ENCODE results near the gene ZNF559.
"Not testable (repeated sequence)": the region's sequence is repeated elsewhere in the genome, so short reads cannot be mapped to it uniquely, and the experiment has no call there.

ZNF559 gene

DNA sequence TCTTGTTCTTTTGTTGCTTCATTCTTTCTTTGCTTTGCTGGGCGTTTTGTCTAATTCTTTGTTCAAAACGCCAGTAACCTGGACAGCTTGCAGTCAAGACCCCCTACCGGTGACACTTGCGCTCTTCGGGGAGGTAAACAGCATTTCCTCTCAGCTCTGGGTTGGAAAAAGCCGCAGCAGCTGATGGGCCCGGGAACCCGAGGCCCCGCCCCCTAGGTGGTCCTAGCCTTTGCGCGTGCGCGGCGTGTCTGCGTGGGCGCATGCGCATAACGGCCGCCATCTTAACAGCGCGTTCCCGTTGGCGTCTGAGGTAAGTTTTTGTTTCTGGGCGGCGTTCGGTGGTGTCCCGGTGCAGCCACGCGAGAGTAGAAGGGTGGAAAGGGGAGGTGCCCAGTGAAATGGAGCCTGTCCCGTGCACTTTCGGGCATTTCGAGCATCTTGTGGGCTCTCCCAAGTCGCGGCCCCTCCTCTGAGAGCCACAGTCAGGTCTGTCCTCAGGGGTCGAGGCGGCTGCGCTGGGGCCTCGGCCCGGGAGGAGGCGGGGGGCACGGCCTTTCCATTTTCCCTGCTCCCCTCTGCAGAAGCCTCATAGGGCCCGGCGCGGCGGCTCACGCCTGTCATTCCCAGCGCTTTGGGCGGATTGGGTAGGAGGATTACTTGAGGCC is at the start of gene ZNF559:
Gene ZNF559, plus strand, starts transcription at position 261 of the 665 bp plus-strand sequence. CDS start 14,371 bp downstream, outside the sequence.
- peak; percentile 87 to 95 (median 92) for DNase-seq (ENCODE audit: low read depth in 4 of 4, low spot score in 1 of 4)

DNA sequence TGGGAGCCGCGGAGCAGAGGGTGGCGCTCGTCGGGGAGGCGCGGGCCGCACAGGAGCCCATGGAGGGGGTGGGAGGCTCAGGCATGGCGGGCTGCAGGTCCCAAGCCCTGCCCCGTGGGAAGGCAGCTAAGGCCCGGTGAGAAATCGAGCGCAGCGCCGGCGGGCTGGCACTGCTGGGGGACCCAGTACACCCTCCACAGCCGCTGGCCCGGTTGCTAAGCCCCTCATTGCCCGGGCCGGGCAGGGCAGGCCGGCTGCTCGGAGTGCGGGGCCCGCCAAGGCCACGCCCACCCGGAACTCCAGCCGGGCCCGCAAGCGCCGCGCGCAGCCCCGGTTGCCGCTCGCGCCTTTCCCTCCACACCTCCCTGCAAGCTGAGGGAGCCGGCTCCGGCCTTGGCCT is 40.5 kb upstream of the ZNF559 start:
- DNase-seq (ENCODE audit: low read depth in 4 of 4, low spot score in 1 of 4) = not testable (repeated sequence)

DNA sequence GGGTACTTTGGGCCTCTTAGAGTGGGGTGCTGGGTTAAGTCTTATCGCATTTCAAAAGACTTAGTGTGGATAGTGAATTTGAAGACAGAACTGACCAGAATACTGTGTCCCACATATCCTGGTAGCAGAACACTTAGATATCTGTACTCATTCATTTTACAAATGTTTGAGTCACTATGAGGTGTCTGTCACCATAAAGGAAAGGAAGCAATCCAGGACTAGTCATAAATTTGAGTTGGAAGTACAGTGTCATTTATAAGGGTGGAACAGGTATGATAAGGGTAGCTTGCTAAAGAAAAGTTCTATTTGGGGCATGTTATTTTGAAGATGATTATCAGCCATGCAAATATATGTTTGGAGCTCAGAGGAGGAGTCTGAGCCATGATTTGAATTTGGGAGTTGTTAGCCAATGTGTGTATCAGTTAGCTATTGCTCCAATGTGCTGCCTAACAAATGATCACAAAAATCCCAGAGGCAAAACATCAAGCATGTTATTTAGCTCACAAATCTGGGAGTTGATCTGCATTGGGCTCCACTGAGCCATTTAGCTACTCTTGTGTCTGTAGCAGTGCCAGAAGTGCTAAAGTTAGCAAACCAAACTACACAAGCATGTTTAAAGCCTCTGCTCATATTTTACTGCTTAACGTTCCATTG is 34.6 kb upstream of the ZNF559 start:
- no peak for DNase-seq (ENCODE audit: low read depth in 4 of 4, low spot score in 1 of 4)

DNA sequence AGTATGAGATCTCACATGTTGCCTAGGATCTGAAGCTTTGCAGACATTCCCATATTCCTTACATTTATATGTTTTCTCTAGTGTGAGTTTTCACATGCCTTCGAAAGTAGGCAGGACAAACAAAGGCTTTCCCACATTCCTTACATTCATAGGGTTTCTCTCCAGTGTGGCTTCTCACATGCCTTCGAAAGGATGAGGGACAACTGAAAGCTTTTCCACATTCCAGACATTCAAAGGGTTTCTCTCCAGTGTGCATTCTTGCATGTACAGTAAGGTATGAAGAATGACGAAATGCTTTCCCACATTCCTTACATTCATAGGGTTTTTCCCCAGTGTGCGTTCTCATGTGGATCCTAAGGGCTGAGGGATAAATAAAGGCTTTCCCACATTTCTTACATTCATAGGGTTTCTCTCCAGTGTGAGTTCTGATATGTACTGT is 28.5 kb upstream of the ZNF559 start:
- DNase-seq (ENCODE audit: low read depth in 4 of 4, low spot score in 1 of 4) = no peak

DNA sequence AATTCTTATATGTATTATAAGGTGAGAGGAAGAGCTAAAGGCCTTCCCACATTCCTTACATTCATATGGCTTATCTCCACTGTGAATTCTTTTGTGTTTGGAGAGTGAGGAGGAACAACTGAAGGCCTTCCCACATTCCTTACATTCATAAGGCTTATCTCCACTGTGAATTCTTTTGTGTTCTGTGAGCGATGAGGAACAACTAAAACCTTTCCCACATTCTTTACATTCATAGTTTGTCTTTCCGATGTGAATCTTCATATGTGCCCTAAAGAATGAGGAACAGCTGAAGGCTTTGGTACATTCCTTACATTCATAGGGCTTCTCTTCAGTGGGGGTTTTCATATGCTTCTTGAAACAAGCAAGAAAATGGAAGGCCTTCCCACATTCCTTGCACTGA is 27.6 kb upstream of the ZNF559 start:
- no peak for DNase-seq (ENCODE audit: low read depth in 4 of 4, low spot score in 1 of 4)

DNA sequence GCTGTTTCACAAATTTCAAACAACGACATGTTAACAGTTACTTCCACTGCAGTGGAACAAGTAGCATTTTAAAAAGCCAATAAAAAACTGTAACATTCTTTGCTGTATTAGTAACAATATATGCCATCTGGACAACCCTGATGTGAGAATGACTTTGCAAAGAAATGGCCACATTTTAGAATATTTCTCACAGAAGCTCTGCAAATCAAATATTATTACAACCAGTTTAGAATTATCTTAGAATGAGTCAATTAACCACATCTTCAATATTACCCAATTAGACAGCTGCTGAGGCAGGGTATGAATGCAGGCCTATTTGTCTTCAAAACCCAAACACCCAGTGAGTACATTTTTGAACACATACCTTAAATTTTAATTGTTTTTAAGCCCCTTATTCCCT is 17.5 kb upstream of the ZNF559 start:
- DNase-seq (ENCODE audit: low read depth in 4 of 4, low spot score in 1 of 4) = no peak

DNA sequence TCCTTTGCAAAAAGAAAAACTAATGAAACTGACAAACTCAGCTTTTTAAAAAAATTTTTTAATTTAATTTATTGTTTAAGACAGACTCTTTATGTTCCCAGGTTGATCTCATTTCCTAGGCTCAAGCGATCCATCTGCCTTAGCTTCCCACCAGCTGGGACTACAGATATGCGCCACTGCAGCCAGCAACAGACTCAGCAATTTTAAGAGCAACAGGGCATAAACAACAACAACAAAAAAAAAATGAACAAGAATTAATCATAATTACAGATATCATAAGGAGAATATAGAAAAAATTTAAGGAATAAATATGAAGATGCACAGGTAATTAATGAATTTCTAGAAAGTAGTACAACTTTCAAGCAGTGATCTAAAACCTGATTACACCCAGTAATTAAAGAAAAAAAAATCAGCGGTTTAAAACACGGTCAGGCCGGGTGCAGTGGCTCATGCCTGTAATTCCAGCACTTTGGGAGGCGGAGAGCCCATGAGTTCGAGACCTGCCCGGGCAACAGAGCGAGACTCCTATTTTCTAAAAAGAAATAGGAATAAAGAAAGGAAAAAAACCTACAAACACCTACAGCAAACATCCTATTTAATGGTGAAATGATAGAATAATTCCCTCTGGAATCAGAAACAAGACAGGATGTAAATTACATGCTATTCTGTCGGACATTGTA is 15.7 kb upstream of the ZNF559 start:
- DNase-seq (ENCODE audit: low read depth in 4 of 4, low spot score in 1 of 4) = no peak

DNA sequence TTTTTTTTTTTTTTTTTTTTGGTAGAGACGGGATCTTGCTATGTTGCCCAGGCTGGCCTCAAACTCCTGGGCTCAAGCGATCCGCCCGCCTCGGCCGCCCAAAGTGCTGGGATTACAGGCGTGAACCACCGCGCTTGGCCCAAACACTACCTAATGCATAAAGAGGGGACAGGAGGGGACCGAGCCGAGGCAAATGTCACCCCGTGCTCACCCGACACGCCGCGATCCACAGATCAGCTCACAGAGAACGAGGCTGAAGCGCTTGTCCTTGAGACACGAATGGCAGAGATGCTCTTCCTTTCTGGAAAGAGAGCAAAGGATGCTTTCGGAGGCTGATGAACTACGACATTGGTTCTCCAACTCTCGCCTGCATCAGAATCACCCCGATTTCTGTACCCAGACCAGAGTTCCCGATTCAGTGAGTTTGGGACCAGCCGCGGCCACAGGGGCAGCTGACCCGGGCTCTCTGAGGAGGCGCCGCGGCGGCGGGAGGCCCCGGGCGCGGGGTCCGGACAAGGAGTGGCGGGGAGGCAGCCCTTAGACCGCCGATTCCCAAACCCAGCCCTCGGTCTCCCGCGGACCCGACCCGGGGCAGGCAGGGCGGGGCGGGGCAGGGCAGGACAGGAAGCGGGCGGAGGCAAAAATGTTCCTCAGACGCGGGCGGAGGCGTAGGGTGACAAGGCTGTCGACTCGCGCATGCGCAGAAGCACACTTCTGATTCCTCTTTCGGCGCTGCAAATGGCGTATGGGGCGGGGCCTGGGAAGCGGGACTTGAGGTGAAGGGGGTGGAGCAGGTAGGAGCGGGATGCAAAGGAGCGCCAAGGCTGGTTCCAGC is 14.6 kb upstream of the ZNF559 start, which contains the start of gene ZNF699:
Gene ZNF699, minus strand, starts transcription at position 700 of the 835 bp plus-strand sequence. CDS start 4,719 bp downstream, outside the sequence.
- peak; percentile 96 to 98 (median 98) for DNase-seq (ENCODE audit: low read depth in 4 of 4, low spot score in 1 of 4)

DNA sequence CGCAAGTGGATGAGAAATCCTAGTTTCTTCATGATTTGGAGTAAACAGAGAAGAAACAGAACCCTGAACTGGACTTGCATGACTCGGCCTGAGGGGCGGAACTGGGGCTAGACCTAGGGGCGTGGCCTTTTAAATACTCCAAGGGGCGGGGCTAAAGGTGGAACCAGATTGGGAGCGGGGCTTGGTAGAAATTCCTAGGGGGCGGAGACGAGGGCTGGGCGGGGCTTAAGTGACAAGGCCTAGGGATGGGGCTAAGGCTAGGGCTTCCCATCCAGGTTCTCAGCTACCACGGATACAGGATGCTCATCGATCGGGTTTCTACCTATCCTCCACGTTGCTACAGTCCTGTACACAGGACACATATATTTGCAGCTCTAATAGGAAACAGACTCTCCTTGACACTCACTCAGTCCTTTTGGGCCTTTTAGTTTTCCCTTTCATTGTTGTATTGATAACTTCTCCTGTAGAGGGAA is 14.0 kb upstream of the ZNF559 start:
- peak; percentile 72 to 79 (median 78) for DNase-seq (ENCODE audit: low read depth in 4 of 4, low spot score in 1 of 4)

DNA sequence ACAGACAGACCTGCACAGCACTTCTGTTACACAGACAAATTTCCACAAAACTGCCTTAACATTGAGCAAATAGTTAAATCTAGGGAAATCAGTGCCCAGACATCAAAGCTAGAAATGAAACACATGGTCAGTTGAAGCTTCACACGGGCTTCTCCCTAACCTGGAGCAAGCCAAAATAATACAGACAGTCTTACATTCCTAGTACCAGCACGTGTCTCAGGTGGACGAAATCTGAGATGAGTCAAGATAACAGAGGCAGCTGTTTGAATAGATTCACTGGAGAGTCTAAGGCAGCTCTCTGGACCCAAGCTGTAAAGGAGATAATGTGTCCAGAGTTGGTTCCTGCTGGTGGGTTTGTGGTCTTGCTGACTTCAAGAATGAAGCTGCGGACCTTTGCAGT is 10.2 kb upstream of the ZNF559 start:
- no peak for DNase-seq (ENCODE audit: low read depth in 4 of 4, low spot score in 1 of 4)

DNA sequence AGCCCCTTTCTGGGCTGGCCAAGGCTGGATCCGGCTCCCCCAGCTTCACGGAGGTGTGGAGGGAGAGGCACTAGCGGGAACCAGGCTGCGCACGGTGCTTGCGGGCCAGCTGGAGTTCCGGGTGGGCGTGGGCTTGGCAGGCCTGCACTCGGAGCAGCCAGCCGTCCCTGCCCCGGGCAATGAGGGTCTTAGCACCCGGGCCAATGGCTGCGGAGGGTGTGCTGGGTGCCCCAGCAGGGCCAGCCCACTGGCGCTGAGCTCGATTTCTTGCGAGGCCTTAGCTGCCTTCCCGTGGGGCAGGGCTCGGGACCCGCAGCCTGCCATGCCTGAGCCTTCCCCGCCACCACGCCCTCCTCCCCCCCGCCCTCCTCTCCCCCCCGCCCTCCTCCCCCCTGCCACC is 2.6 kb upstream of the ZNF559 start:
- DNase-seq (ENCODE audit: low read depth in 4 of 4, low spot score in 1 of 4) = no peak

DNA sequence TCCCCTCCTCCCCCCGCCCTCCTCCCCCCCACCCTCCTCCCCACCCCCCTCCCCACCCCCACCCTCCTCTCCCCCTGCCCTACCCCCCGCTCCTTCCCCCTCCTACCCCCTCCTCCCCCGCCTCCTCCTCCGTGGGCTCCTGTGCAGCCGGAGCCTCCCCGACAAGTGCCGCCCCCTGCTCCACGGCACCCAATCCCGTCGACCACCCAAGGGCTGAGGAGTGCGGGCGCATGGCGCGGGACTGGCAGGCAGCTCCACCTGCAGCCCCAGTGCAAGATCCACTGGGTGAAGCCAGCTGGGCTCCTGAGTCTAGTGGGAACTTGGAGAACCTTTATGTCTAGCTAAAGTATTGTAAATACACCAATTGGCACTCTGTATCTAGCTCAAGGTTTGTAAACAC is 2.2 kb upstream of the ZNF559 start:
- not testable (repeated sequence) for DNase-seq (ENCODE audit: low read depth in 4 of 4, low spot score in 1 of 4)

DNA sequence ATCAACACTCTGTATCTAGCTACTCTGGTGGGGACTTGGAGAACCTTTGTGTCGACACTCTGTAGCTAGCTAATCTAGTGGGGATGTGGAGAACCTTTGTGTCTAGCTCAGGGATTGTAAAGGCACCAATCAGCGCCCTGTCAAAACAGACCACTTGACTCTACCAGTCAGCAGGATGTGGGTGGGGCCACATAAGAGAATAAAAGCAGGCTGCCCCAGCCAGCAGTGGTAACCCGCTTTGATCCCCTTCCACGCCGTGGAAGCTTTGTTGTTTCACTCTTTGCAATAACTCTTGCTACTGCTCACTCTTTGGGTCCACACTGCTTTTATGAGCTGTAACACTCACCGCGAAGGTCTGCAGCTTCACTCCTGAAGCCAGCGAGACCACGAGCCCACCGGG is 1.8 kb upstream of the ZNF559 start:
- not testable (repeated sequence) for DNase-seq (ENCODE audit: low read depth in 4 of 4, low spot score in 1 of 4)

DNA sequence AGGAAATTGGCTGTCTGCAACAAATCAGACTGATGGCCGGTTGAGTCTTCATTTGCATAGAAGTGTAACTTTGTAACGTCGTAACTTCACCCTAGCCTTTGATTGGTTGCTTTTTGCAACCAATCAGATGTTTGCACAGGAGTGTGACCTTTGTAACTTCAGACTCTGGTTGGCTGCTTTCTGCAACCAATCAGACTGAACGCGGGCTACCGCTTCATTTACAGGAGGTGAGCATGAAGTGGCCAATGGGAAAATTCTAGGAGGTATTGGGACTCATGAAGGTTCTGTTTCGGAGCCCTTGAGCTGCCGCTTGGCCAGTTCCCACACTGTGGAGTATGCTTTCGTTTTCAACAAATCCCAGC is 441 bp upstream of the ZNF559 start:
- peak in 3 of 4 experiments; percentile 1 to 14 (median 7) for DNase-seq (ENCODE audit: low read depth in 4 of 4, low spot score in 1 of 4)

DNA sequence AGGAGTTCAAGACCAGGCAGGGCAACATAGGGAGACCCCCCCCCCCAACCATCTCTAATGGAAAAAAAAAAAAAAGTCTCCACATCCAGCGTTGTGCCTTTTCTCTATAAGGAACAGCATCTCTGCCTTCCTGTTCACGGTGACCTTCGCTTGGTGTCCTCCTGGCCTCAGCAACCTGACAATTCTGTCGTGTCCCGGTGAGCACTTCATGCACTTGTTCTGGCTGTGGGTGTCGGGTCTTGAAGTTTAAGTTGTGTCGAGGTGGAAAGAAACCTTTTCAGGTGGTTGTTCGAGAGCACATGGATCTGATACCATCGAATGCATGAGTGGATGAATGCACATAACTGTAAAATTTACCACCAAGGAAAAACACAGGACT is 594 bp downstream of the ZNF559 start:
- DNase-seq (ENCODE audit: low read depth in 4 of 4, low spot score in 1 of 4) = no peak

DNA sequence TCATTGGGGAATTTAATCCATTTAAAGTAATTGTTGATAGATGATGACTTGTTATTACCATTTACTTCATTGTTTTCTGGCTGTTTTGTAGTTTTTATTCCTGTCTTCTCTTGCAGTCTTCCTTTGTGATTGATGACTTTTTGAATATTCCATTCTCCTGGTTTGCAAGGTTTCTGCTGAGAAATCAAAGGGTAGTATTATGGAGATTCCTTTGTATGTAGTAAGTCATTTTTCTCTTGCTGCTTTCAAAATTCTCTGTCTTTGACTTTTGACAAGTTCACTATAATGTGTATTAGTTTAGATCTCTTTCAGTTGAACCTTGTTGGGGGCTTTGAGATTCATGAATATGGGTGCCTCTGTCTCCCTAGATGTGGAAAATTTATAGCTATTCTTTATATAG is 6.0 kb downstream of the ZNF559 start:
- no peak for DNase-seq (ENCODE audit: low read depth in 4 of 4, low spot score in 1 of 4)

DNA sequence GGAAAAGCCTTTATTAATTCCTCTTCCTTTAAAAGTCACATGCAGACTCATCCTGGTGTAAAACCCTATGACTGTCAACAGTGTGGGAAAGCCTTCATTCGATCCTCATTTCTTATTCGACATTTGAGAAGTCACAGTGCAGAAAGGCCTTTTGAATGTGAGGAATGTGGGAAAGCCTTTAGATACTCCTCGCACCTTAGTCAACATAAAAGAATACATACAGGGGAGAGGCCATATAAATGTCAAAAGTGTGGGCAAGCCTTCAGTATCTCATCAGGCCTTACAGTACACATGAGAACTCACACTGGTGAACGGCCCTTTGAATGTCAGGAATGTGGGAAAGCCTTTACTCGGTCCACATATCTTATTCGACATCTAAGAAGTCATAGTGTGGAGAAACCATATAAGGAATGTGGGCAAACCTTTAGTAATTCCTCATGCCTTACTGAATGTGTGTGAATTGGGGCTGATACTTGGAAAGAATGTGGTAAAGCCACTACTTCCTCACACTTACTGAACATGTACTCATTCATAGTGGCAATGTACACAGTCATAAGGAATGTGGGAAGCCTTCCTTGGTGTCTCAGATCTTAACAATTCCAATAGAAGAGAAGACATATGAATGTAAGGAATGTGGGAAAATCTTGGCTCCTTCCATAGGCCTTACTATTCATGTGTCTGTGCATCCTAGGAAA is 18.8 kb downstream of the ZNF559 start:
- no peak for DNase-seq (ENCODE audit: low read depth in 4 of 4, low spot score in 1 of 4)

DNA sequence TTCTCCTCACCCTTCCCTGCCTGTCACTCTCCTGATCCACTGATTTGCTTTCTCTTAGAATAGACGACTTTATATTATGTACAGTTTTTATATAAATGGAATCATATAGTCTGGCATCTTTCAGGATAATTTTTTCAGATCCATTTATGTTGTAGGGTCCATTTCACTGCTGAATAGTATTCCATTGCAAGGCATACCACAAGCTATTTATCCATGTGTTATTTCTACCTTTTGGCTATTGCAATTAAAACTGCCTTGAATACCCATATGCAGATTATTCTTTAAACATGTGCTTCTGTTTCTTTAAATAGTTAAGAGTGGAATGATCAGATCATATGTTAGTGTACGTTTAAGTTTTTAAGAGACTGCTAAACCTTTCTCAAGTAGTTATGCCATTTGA is 21.0 kb downstream of the ZNF559 start:
- no peak for DNase-seq (ENCODE audit: low read depth in 4 of 4, low spot score in 1 of 4)

DNA sequence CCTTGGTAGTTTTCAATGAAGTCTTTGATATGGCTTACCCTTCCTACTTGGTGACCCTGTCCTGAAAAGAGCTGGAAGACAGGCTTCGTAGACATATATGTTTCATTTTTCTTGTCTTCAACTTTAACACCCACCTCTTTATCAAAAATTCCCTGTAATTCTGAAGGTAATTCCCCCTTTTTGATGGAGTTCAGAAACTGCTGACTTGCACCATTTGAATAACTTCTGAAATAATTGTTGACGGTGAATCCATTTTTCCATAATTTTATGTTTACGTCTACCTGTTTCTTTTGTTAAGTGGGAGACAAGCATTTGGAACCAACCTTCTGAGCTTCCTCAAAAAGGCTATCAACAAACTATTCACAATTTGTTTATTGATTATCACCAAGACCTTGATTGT is 24.3 kb downstream of the ZNF559 start:
- DNase-seq (ENCODE audit: low read depth in 4 of 4, low spot score in 1 of 4) = no peak

DNA sequence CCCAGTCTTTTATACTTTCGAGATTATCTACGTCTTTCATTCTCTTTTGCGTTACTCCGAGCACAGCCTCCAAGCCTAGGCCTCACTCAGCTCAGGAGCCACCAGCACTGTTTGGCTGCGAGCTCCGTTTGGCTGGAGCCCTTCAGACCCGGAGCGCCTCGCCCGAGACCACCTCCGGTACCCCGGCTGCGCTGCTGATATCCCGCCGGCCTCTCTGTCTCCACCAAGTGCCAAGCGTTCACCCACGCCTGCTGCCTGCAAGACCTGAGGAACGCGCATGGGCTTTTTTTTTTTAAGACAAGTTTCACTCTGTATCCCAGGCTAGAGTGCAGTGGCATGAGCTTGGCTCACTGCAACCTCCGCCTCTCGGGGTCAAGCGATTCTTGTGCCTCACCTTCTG is 24.7 kb downstream of the ZNF559 start:
- no peak for DNase-seq (ENCODE audit: low read depth in 4 of 4, low spot score in 1 of 4)

DNA sequence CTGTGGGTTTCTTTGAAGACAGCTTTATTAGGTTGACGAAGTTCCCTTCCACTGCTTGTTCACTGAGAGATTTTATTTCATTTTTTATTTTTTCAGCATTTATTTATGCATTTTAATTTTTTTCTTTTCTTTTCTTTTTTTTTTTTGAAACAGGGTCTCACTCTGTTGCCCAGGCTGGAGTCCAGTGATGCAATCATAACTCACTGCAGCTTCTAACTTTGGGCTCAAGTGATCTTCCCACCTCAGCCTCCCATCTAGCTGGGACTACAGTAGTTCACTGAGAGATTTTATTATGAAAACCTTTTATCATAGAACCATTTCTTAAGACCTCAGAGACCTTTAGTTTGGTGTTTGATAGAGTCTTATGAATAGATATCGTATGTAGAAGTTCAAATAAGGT is 28.5 kb downstream of the ZNF559 start:
- no peak for DNase-seq (ENCODE audit: low read depth in 4 of 4, low spot score in 1 of 4)

All from stimulated activated CD4-positive, alpha-beta T cell treated with anti-CD3 and anti-CD28 coated beads, Interleukin-1b, Interleukin-23, amount 100 ng/mL, for 24 hours (primary cell).